Testis (tissue), 2 donors: ENCODE measurements around the gene LRRC8C.

ENCODE experiments used
- CTCF ChIP-seq, 3 experiments: fragments of 450-650 bp in 2 of 3; fragments of 200-600 bp in 1 of 3; sonication (generic) in 1 of 3; IDR thresholded peaks; one replicate each; pipeline ENCODE4 v1.5.1; 2016 to 2019; ENCODE audit warnings: antibody characterized with exemption in 3 of 3, mild to moderate bottlenecking in 2 of 3, moderate library complexity in 1 of 3
- POLR2A ChIP-seq: fragments of 450-650 bp; IDR thresholded peaks from one replicate; pipeline ENCODE4 v1.6.1; 2017; ENCODE audit warnings: antibody characterized with exemption, mild to moderate bottlenecking, moderate library complexity

- TF ChIP-seq CTCF (IDR thresholded peaks at IDR 0.05) (no peak), POLR2A (no peak)
Observed at GRCh38 chr1:89754518-89754917, 121.6 kb downstream of the LRRC8C start.
